Colon (tissue), 2 donors: Measurements from ENCODE around the gene DSCAM.
"Not testable (repeated sequence)": the region's sequence is repeated elsewhere in the genome, so short reads cannot be mapped to it uniquely, and the experiment has no call there.

Experiments
- FAIRE-seq: peaks from 2 replicates; lab custom pipeline; 2012; peaks lifted over from hg19 to GRCh38; lab: Jason Lieb, UNC
- donor health status: control.
- donor health status: control.

Gene DSCAM

GRCh38 chr21:40846587-40847411 lies at the start of gene DSCAM:
Gene DSCAM, minus strand, starts transcription at chr21:40847158. Its CDS starts 497 bp downstream, at chr21:40846661.
- no peak for FAIRE-seq

- FAIRE-seq, result not testable (repeated sequence)
These were observed 48.7 kb upstream of the DSCAM start for GRCh38 chr21:40895697-40896096.

- no peak for FAIRE-seq
These were observed 40.0 kb upstream of the DSCAM start for GRCh38 chr21:40886931-40887330.

- FAIRE-seq, result no peak
These were observed 39.0 kb upstream of the DSCAM start for GRCh38 chr21:40886006-40886405.

- no peak for FAIRE-seq
These were observed 35.4 kb upstream of the DSCAM start for GRCh38 chr21:40882192-40882915.

GRCh38 chr21:40881767-40882166 lies 34.8 kb upstream of the DSCAM start:
- no peak for FAIRE-seq

GRCh38 chr21:40871099-40871498 lies 24.1 kb upstream of the DSCAM start:
- no peak for FAIRE-seq

- FAIRE-seq, result no peak
These were observed 16.9 kb upstream of the DSCAM start for GRCh38 chr21:40863839-40864238.

GRCh38 chr21:40858517-40858916 lies 11.6 kb upstream of the DSCAM start:
- FAIRE-seq, result no peak

GRCh38 chr21:40853956-40854688 lies 7.2 kb upstream of the DSCAM start:
- FAIRE-seq, result no peak

- FAIRE-seq, result no peak
These were observed 5.6 kb upstream of the DSCAM start for GRCh38 chr21:40852563-40852962.

- FAIRE-seq, result no peak
These were observed 4.8 kb upstream of the DSCAM start for GRCh38 chr21:40851749-40852148.

GRCh38 chr21:40850071-40850470 lies 3.1 kb upstream of the DSCAM start:
- no peak for FAIRE-seq

GRCh38 chr21:40847951-40848350 lies 993 bp upstream of the DSCAM start:
- no peak for FAIRE-seq

- no peak for FAIRE-seq
These were observed 855 bp downstream of the DSCAM start for GRCh38 chr21:40846103-40846502.

GRCh38 chr21:40845441-40845995 lies 1.4 kb downstream of the DSCAM start:
- FAIRE-seq, result no peak

- FAIRE-seq, result no peak
These were observed 2.0 kb downstream of the DSCAM start for GRCh38 chr21:40844935-40845334.

- FAIRE-seq, result no peak
These were observed 4.8 kb downstream of the DSCAM start for GRCh38 chr21:40842197-40842552.

- FAIRE-seq, result no peak
These were observed 5.3 kb downstream of the DSCAM start for GRCh38 chr21:40841524-40842196.

GRCh38 chr21:40840401-40841125 lies 6.4 kb downstream of the DSCAM start:
- no peak for FAIRE-seq

GRCh38 chr21:40839521-40839920 lies 7.4 kb downstream of the DSCAM start:
- no peak for FAIRE-seq
